Activated naive CD8-positive, alpha-beta T cell treated with anti-CD3 and anti-CD28 coated beads, Interleukin-2, amount 50 U/mL, for 24 hours (primary cell): Measurements from ENCODE around the gene DAP.
A peak's percentile ranks its signal among the peaks of the same experiment; 100 is the strongest.

ENCODE experiments used
- ATAC-seq: fragments of 150-1000 bp; cut with Tn5 transposase; one replicate; pipeline ENCODE4 v1.10.0; 2021
- DNase-seq: peaks from one replicate; pipeline ENCODE4 v3.0.0; 2021
- H3K27ac Mint-ChIP-seq: one replicate; pipeline ENCODE4 v1.8.0; 2021; ENCODE audit warnings: mild to moderate bottlenecking, mixed read lengths
- H3K27me3 Mint-ChIP-seq: one replicate; pipeline ENCODE4 v1.8.0; 2021; ENCODE audit warnings: mixed read lengths
- H3K36me3 Mint-ChIP-seq: one replicate; pipeline ENCODE4 v1.8.0; 2021; ENCODE audit warnings: low read depth, mixed read lengths
- H3K4me1 Mint-ChIP-seq: one replicate; pipeline ENCODE4 v1.8.0; 2021; ENCODE audit warnings: mixed read lengths
- H3K4me3 Mint-ChIP-seq: one replicate; pipeline ENCODE4 v1.8.0; 2021; ENCODE audit warnings: mild to moderate bottlenecking, moderate library complexity, mixed read lengths
- H3K9me3 Mint-ChIP-seq: one replicate; pipeline ENCODE4 v1.8.0; 2021; ENCODE audit warnings: mixed read lengths

DAP gene

DNA sequence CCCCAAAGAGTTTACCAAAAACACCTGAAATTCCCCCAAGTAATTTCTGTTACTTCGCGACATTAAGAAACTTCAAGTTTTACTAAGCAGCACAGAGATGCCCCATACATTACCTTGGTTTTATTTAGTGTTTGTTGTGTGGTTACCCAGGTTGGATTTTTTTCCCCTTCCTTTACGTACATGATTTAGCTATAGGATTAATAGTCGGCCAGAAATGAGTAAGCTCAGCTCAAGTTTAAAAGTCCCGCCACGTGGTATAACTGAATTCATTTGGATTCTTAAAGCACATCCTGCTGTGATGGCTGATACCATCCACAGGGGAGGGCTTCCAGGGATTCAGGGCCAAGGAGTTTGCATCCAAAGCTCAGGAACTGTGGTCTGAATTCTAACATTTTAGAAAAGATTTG, 75.9 kb downstream of the DAP start:
- no peaks in the 10 kb centered on the region for H3K27me3 Mint-ChIP-seq
- DNase-seq, result no peak
- H3K36me3 Mint-ChIP-seq, result peaks cover 22% of the 10 kb centered on the region
- no peak overlapping the region for H3K4me3 Mint-ChIP-seq
- H3K4me1 Mint-ChIP-seq, result peaks cover 8% of the 10 kb centered on the region
- no peaks in the 10 kb centered on the region for H3K9me3 Mint-ChIP-seq
- ATAC-seq, result peak; percentile 26
- H3K27ac Mint-ChIP-seq, result no peak overlapping the region

DNA sequence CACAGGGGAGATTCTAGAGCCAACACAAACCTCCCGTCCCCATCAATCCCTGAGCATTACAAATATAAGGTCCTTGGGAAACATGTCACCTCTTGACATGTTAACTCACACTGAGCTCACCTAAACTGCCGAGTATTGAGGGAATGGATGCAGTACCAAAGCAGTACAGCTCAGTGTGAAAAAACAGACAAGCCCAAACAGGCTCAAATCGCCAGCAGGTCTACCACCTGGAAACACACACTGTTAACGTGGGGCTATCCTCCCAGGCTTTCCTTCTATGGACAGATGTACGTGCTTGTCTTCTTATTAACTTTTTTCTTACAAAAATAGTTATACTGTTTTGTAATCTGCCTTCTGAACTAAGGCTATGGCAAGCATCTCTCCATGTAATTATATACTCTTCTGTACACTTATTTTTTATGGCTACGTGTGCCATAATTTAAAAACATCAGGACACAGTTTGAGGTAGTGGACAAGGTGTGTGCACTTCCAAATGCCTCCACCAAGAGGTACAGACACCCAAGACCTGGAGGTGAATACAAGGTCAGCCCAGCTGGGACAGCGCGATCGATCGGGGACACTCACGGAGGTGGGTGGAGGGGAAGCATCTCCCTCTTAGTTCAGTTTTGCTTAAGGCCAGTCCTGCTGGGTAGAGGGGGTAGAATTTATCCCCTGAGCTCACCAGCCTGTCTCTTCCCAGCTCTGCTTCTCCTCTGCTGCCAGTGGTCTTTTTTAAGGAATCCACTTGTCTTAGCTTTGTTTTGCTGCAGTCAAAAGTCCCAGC, 76.5 kb downstream of the DAP start:
- H3K36me3 Mint-ChIP-seq, result peaks cover 26% of the 10 kb centered on the region
- no peaks in the 10 kb centered on the region for H3K27me3 Mint-ChIP-seq
- ATAC-seq, result no peak
- no peak for DNase-seq
- no peaks in the 10 kb centered on the region for H3K9me3 Mint-ChIP-seq
- no peak overlapping the region for H3K4me3 Mint-ChIP-seq
- H3K4me1 Mint-ChIP-seq, result peaks cover 8% of the 10 kb centered on the region
- no peak overlapping the region for H3K27ac Mint-ChIP-seq

- H3K4me3 Mint-ChIP-seq, result no peak overlapping the region
- H3K27me3 Mint-ChIP-seq, result no peaks in the 10 kb centered on the region
- DNase-seq (no peak), ATAC-seq (no peak)
- peaks cover 8% of the 10 kb centered on the region for H3K4me1 Mint-ChIP-seq
- no peak overlapping the region for H3K27ac Mint-ChIP-seq
- H3K9me3 Mint-ChIP-seq, result no peaks in the 10 kb centered on the region
- H3K36me3 Mint-ChIP-seq, result peaks cover 33% of the 10 kb centered on the region
Observed at GRCh38 chr5:10682801-10683525, 78.1 kb downstream of the DAP start.

DNA sequence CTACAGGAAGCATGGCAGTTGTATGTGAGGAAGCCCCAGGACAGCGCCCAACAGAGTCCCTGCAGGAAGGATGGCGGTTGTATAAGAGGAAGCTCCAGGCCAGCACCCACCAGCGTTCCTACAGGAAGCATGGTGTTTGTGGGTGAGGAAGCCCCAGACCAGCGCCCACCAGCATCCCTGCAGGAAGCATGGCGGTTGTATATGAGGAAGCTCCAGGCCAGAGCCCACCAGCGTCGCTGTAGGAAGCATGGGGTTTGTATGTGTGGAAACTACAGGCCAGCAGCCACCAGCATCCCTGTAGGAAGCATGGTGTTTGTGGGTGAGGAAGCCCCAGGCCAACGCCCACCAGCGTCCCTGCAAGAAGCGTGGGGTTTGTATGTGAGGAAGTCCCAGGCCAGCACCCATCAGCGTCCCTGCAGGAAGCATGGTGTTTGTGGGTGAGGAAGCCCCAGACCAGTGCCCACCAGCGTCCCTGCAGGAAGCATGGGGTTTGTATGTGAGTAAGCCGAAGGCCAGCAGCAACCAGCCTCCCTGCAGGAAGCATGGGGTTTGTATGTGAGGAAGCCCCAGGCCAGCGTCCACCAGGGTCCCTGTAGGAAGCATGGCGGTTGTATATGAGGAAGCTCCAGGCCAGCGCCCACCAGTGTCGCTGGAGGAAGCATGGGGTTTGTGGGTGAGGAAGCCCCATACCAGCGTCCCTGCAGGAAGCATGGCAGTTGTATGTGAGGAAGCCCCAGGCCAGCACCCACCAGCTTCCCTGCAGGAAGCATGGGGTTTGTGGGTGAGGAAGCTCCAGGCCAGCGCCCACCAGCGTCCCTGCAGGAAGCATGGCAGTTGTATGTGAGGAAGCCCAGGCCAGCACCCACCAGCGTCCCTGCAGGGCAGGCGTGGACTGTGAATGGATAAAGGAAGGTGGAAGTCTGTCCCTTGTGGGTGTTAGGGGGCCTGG, 79.0 kb downstream of the DAP start:
- peaks cover 6% of the 10 kb centered on the region for H3K9me3 Mint-ChIP-seq
- peaks cover 39% of the 10 kb centered on the region for H3K36me3 Mint-ChIP-seq
- H3K27me3 Mint-ChIP-seq, result no peaks in the 10 kb centered on the region
- H3K4me1 Mint-ChIP-seq, result peaks cover 8% of the 10 kb centered on the region
- no peak overlapping the region for H3K4me3 Mint-ChIP-seq
- H3K27ac Mint-ChIP-seq, result no peak overlapping the region
- ATAC-seq (no peak), DNase-seq (no peak)

DNA sequence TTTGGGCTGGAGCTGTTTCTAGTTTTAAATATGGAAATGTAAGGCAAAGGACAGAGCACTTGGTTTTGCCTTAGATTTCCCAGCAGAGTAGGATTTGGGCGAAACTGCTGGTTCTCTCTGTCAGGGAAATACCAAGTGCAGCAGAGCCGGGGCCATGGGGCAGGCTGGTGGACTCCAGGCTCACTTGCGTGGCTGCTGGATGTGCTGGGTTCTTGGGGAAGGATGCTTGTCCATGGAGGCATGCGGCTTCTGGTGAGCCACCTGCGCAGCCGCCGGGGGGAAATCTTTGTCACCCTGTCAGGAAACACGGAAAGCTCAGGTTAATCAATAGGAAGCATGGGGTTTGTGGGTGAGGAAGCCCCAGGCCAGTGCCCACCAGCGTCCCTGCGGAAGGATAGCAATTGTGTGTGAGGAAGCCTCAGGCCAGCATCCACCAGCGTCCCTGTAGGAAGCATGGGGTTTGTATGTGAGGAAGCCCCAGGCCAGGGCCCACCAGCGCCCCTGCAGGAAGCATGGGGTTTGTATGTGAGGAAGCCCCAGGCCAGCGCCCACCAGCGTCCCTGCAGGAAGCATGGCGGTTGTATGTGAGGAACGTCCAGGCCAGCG, 80.1 kb downstream of the DAP start:
- H3K27ac Mint-ChIP-seq, result no peak overlapping the region
- ATAC-seq (no peak), DNase-seq (no peak)
- peaks cover 8% of the 10 kb centered on the region for H3K4me1 Mint-ChIP-seq
- no peak overlapping the region for H3K4me3 Mint-ChIP-seq
- H3K9me3 Mint-ChIP-seq, result peaks cover 9% of the 10 kb centered on the region
- H3K27me3 Mint-ChIP-seq, result no peaks in the 10 kb centered on the region
- H3K36me3 Mint-ChIP-seq, result peaks cover 42% of the 10 kb centered on the region

GRCh38 chr5:10679336-10679988, 81.6 kb downstream of the DAP start:
- no peaks in the 10 kb centered on the region for H3K4me1 Mint-ChIP-seq
- no peak overlapping the region for H3K27ac Mint-ChIP-seq
- peaks cover 4% of the 10 kb centered on the region for H3K27me3 Mint-ChIP-seq
- ATAC-seq, result no peak
- H3K9me3 Mint-ChIP-seq, result peaks cover 9% of the 10 kb centered on the region
- no peak for DNase-seq
- H3K4me3 Mint-ChIP-seq, result no peak overlapping the region
- H3K36me3 Mint-ChIP-seq, result peaks cover 40% of the 10 kb centered on the region

GRCh38 chr5:10678244-10678643, 82.8 kb downstream of the DAP start:
- ATAC-seq (no peak), DNase-seq (no peak)
- Mint-ChIP-seq H3K4me1 (no peaks in the 10 kb centered on the region), H3K36me3 (peaks cover 39% of the 10 kb centered on the region), H3K4me3 (no peak overlapping the region), H3K27ac (no peak overlapping the region), H3K27me3 (peaks cover 4% of the 10 kb centered on the region), H3K9me3 (peaks cover 9% of the 10 kb centered on the region)

GRCh38 chr5:10677533-10677932, 83.5 kb downstream of the DAP start:
- Mint-ChIP-seq H3K27ac (no peak overlapping the region), H3K4me1 (no peaks in the 10 kb centered on the region), H3K36me3 (peaks cover 38% of the 10 kb centered on the region), H3K9me3 (peaks cover 9% of the 10 kb centered on the region), H3K27me3 (peaks cover 4% of the 10 kb centered on the region), H3K4me3 (no peak overlapping the region)
- no peak for ATAC-seq
- no peak for DNase-seq

GRCh38 chr5:10676946-10677345, 84.1 kb downstream of the DAP start:
- Mint-ChIP-seq H3K36me3 (peaks cover 32% of the 10 kb centered on the region), H3K9me3 (peaks cover 9% of the 10 kb centered on the region), H3K4me3 (no peak overlapping the region), H3K27me3 (peaks cover 7% of the 10 kb centered on the region), H3K27ac (no peak overlapping the region), H3K4me1 (no peaks in the 10 kb centered on the region)
- ATAC-seq (no peak), DNase-seq (no peak)

- Mint-ChIP-seq H3K27ac (no peak overlapping the region), H3K9me3 (peaks cover 9% of the 10 kb centered on the region), H3K36me3 (peaks cover 32% of the 10 kb centered on the region), H3K4me3 (no peak overlapping the region), H3K27me3 (peaks cover 7% of the 10 kb centered on the region), H3K4me1 (no peaks in the 10 kb centered on the region)
- DNase-seq, result no peak
- no peak for ATAC-seq
Observed at GRCh38 chr5:10676224-10676623, 84.8 kb downstream of the DAP start.

DNA sequence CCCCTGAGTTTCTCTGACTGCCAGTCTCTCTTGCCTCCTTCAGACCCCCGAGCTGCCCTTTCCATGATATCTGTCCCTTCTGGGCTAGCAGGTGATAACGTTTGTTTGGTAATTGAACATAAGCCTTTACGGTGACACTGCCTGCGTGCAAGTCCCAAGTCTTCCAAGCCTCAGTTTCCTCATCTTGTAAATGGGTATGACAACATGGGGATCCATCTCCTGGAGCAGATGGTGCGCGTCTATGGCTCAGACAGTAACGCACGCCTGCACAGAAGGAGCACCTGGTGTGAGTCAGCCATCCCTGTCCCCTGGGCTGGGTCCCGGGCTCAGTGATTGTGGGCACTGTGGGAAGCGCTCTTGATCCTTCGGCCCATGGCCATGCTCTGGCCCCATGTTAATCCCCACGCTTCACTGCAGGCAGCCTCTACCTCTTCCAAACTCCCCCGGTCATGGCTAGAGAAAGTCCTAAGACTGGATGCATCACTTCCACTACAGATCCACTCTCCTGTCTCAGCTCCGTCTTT, 85.8 kb downstream of the DAP start:
- peaks cover 26% of the 10 kb centered on the region for H3K36me3 Mint-ChIP-seq

GRCh38 chr5:10674582-10674981, 86.5 kb downstream of the DAP start:
- Mint-ChIP-seq H3K4me3 (no peak overlapping the region), H3K36me3 (peaks cover 22% of the 10 kb centered on the region), H3K9me3 (peaks cover 9% of the 10 kb centered on the region), H3K4me1 (no peaks in the 10 kb centered on the region), H3K27ac (no peak overlapping the region), H3K27me3 (peaks cover 9% of the 10 kb centered on the region)
- DNase-seq (no peak), ATAC-seq (no peak)

More for the DNA sequence above, 85.8 kb downstream of the DAP start:
- DNase-seq (no peak), ATAC-seq (no peak)
- Mint-ChIP-seq H3K4me1 (no peaks in the 10 kb centered on the region), H3K9me3 (peaks cover 9% of the 10 kb centered on the region), H3K4me3 (no peak overlapping the region), H3K27me3 (peaks cover 9% of the 10 kb centered on the region), H3K27ac (no peak overlapping the region)

GRCh38 chr5:10674096-10674495, 86.9 kb downstream of the DAP start:
- no peak overlapping the region for H3K27ac Mint-ChIP-seq
- no peaks in the 10 kb centered on the region for H3K4me1 Mint-ChIP-seq
- peaks cover 9% of the 10 kb centered on the region for H3K27me3 Mint-ChIP-seq
- ATAC-seq (no peak), DNase-seq (no peak)
- H3K4me3 Mint-ChIP-seq, result no peak overlapping the region
- H3K36me3 Mint-ChIP-seq, result peaks cover 22% of the 10 kb centered on the region
- peaks cover 9% of the 10 kb centered on the region for H3K9me3 Mint-ChIP-seq
